ENCODE results near the gene SLC23A2. TPM values are rescaled to one million over a fixed set of nuclear protein-coding genes. Genes with fewer than 3 reads are reported as not detected.

Gene SLC23A2
- total and polyA plus RNA-seq, 4 donors: 9.1 to 48.4 (median 14.7) TPM

- no peak overlapping the region for H3K27ac ChIP-seq (ENCODE audit: low read depth in 1 of 2, low read length in 2 of 2)
- no peaks in the 10 kb centered on the region for H3K9me3 ChIP-seq (ENCODE audit: control insufficient read depth in 4 of 4, low read length in 3 of 4)
- no peak overlapping the region for H3K4me3 ChIP-seq (ENCODE audit: low read depth in 1 of 3, low read length in 3 of 3)
- TF ChIP-seq REST (IDR thresholded peaks at IDR 0.05): no peak
- TF ChIP-seq YY1 (IDR thresholded peaks at IDR 0.05): no peak
- no peak for TF ChIP-seq SP1 (IDR thresholded peaks at IDR 0.05)
- no peak for TF ChIP-seq CTCF (IDR thresholded peaks at IDR 0.05; ENCODE audit: low read depth, low read length, missing input control)
- no peak for TF ChIP-seq RXRA (IDR thresholded peaks at IDR 0.05)
- TF ChIP-seq HNF4A (conservative IDR thresholded peaks at IDR 0.05): no peak
- no peak for TF ChIP-seq ATF3 (IDR thresholded peaks at IDR 0.05)
- TF ChIP-seq MAX (IDR thresholded peaks at IDR 0.05): no peak
- H3K27me3 ChIP-seq (ENCODE audit: control insufficient read depth in 4 of 4, insufficient read depth in 4 of 4, low read length in 3 of 4): no peaks in the 10 kb centered on the region
- no peak overlapping the region for H3K9ac ChIP-seq (ENCODE audit: low read depth in 1 of 2, low read length in 2 of 2)
- 94% methylated on average over 16 of the region's 16 CpGs for WGBS
- no peak for DNase-seq (ENCODE audit: low spot score)
- peaks cover 15 to 84% (median 64%) of the 10 kb centered on the region in 4 donors for H3K36me3 ChIP-seq (ENCODE audit: control insufficient read depth in 4 of 4, insufficient read depth in 3 of 4, low read depth in 1 of 4, low read length in 3 of 4)
- H3K4me1 ChIP-seq (ENCODE audit: control insufficient read depth in 4 of 4, insufficient read depth in 4 of 4, low read length in 3 of 4): no peaks in the 10 kb centered on the region
Observed at GRCh38 chr20:4875578-4876067, 125.7 kb downstream of the SLC23A2 start.

GRCh38 chr20:4873396-4873795, 127.9 kb downstream of the SLC23A2 start:
- H3K27me3 ChIP-seq (ENCODE audit: control insufficient read depth in 4 of 4, insufficient read depth in 4 of 4, low read length in 3 of 4): no peaks in the 10 kb centered on the region
- H3K9me3 ChIP-seq (ENCODE audit: control insufficient read depth in 4 of 4, low read length in 3 of 4): no peaks in the 10 kb centered on the region
- peaks cover 15 to 68% (median 54%) of the 10 kb centered on the region in 4 donors for H3K36me3 ChIP-seq (ENCODE audit: control insufficient read depth in 4 of 4, insufficient read depth in 3 of 4, low read depth in 1 of 4, low read length in 3 of 4)
- 97% methylated on average over 2 of the region's 2 CpGs for WGBS
- no peak overlapping the region for H3K9ac ChIP-seq (ENCODE audit: low read depth in 1 of 2, low read length in 2 of 2)
- no peak overlapping the region for H3K4me3 ChIP-seq (ENCODE audit: low read depth in 1 of 3, low read length in 3 of 3)
- no peak for DNase-seq (ENCODE audit: low spot score)
- no peak overlapping the region for H3K27ac ChIP-seq (ENCODE audit: low read depth in 1 of 2, low read length in 2 of 2)
- TF ChIP-seq HNF4G (IDR thresholded peaks at IDR 0.05) (no peak), GABPA (IDR thresholded peaks at IDR 0.05 in 1 of 2, conservative IDR thresholded peaks at IDR 0.05 in 1 of 2) (no peak), JUND (IDR thresholded peaks at IDR 0.05) (no peak), REST (IDR thresholded peaks at IDR 0.05) (no peak), TAF1 (conservative IDR thresholded peaks at IDR 0.05) (no peak), RXRA (IDR thresholded peaks at IDR 0.05) (no peak), YY1 (IDR thresholded peaks at IDR 0.05) (no peak), EGR1 (IDR thresholded peaks at IDR 0.05; ENCODE audit: low read depth in 2 of 2) (no peak), ATF3 (IDR thresholded peaks at IDR 0.05) (no peak)
- H3K4me1 ChIP-seq (ENCODE audit: control insufficient read depth in 4 of 4, insufficient read depth in 4 of 4, low read length in 3 of 4): peaks cover 0 to 3% (median 1%) of the 10 kb centered on the region in 4 donors

Measured in liver (tissue), 9 donors.